GM21381 (cell line): ENCODE data around the gene AADACL3.

Experiments
- ATAC-seq: cut with Tn5 transposase; IDR thresholded peaks from one replicate; pipeline ENCODE4 v1.9.1; 2021; ENCODE audit warnings: mild to moderate bottlenecking, moderate library complexity; ENCODE audit not compliant: unreplicated experiment

Gene AADACL3

GRCh38 chr1:12764016-12764415, 48.1 kb downstream of the AADACL3 start:
- no peak for ATAC-seq

- ATAC-seq: no peak
Observed at GRCh38 chr1:12769031-12769430, 53.1 kb downstream of the AADACL3 start.

GRCh38 chr1:12769976-12770505, 54.1 kb downstream of the AADACL3 start:
- ATAC-seq: no peak

- no peak for ATAC-seq
Observed at GRCh38 chr1:12770620-12771019, 54.7 kb downstream of the AADACL3 start.

GRCh38 chr1:12771186-12771585, 55.3 kb downstream of the AADACL3 start:
- no peak for ATAC-seq

- ATAC-seq: no peak
Observed at GRCh38 chr1:12772520-12772919, 56.6 kb downstream of the AADACL3 start.

- ATAC-seq: no peak
Observed at GRCh38 chr1:12773438-12773837, 57.5 kb downstream of the AADACL3 start, which contains the start of gene PRAMEF12. PRAMEF12 (plus strand) TSS chr1:12773738; CDS start chr1:12774868, 1,130 bp downstream.

- no peak for ATAC-seq
Observed at GRCh38 chr1:12774801-12775345, 59.0 kb downstream of the AADACL3 start.

GRCh38 chr1:12775443-12775842, 59.5 kb downstream of the AADACL3 start:
- no peak for ATAC-seq

- no peak for ATAC-seq
Observed at GRCh38 chr1:12776801-12777557, 61.1 kb downstream of the AADACL3 start.
